Endothelial cell of umbilical vein (primary cell): ENCODE measurements around the gene CCN2. TPM values are rescaled to one million over a fixed set of nuclear protein-coding genes. Genes with fewer than 3 reads are reported as not detected.

Source experiments
- BruUV-seq: library from RNA; stranded (reverse); fragments of 400-500 nt; replicated peaks from 2 replicates; lab custom pipeline; 2021; lab: Mats Ljungman, UMichigan
- CTCF ChIA-PET: fragments of 300-600, 350-600 bp; sonication (Branson Sonifier 250); formaldehyde crosslinking; loops from one replicate; lab custom pipeline; 2021; ENCODE audit warnings: antibody characterized with exemption, inconsistent platforms; lab: Charles Lee
- POLR2A ChIA-PET: fragments of 300-600, 350-600 bp; sonication (Branson Sonifier 250); formaldehyde crosslinking; loops from one replicate; lab custom pipeline; 2021; ENCODE audit warnings: antibody characterized with exemption, inconsistent platforms; lab: Charles Lee
- DNase-seq: peaks from one replicate; pipeline ENCODE4 v3.0.0-alpha.2; 2011; ENCODE audit warnings: low read depth, low spot score
- FAIRE-seq: peaks from 2 replicates; lab custom pipeline; 2011; peaks lifted over from hg19 to GRCh38; lab: Jason Lieb, UNC
- H2AFZ ChIP-seq: 2 replicates; pipeline ENCODE4 v1.6.0; 2012; ENCODE audit warnings: low read depth, low read length, control low read depth, inconsistent platforms
- H3K27ac ChIP-seq: 2 replicates; pipeline ENCODE4 v1.5.1; 2011; ENCODE audit warnings: low read depth, mild to moderate bottlenecking, control low read depth, low read length, moderate library complexity; ENCODE audit not compliant: insufficient read depth
- H3K27me3 ChIP-seq, 2 experiments: 2 replicates each; pipeline versions ENCODE4 v1.6.0 to v1.6.1; 2011; ENCODE audit warnings: low read length in 2 of 2, mixed read lengths in 1 of 2; ENCODE audit not compliant: control insufficient read depth in 2 of 2, insufficient read depth in 2 of 2
- H3K36me3 ChIP-seq, 2 experiments: 2 replicates in 1 of 2; 3 replicates in 1 of 2; pipeline ENCODE4 v1.5.1; 2011; ENCODE audit warnings: low read length in 2 of 2, mild to moderate bottlenecking in 1 of 2, moderate library complexity in 1 of 2; ENCODE audit not compliant: control insufficient read depth in 2 of 2, insufficient read depth in 2 of 2; ENCODE audit errors: extremely low read depth in 1 of 2
- H3K4me1 ChIP-seq: 3 replicates; pipeline ENCODE4 v1.5.1; 2011; ENCODE audit warnings: mild to moderate bottlenecking, low read length; ENCODE audit not compliant: control insufficient read depth, insufficient read depth; ENCODE audit errors: extremely low read depth
- H3K4me2 ChIP-seq: 2 replicates; pipeline ENCODE4 v1.6.1; 2011; ENCODE audit warnings: low read length, control low read depth, mixed read lengths; ENCODE audit not compliant: insufficient read depth
- H3K4me3 ChIP-seq, 3 experiments: fragments of 200-600 bp in 1 of 3; sonication (generic), shearing (Covaris generic) in 1 of 3; replicated peaks in 1 of 3; 2 replicates each; pipeline ENCODE4 v1.5.1; 2011 to 2016; ENCODE audit warnings: control low read depth in 3 of 3, low read length in 3 of 3, mild to moderate bottlenecking in 2 of 3, inconsistent platforms in 1 of 3, low read depth in 1 of 3, moderate library complexity in 1 of 3; ENCODE audit not compliant: insufficient read depth in 1 of 3
- H3K79me2 ChIP-seq: 2 replicates; pipeline ENCODE4 v1.6.0; 2012; ENCODE audit warnings: low read length, inconsistent platforms; ENCODE audit not compliant: control insufficient read depth, insufficient read depth
- H3K9ac ChIP-seq: replicated peaks from 2 replicates; pipeline ENCODE3; 2011; ENCODE audit warnings: low read length, control low read depth; ENCODE audit not compliant: insufficient read depth; ENCODE audit errors: extremely low read depth
- H3K9me1 ChIP-seq: replicated peaks from 3 replicates; pipeline ENCODE4 v1.6.0; 2011; ENCODE audit warnings: mild to moderate bottlenecking, low read length; ENCODE audit not compliant: control insufficient read depth, insufficient read depth; ENCODE audit errors: extremely low read depth
- H3K9me3 ChIP-seq: replicated peaks from 2 replicates; pipeline ENCODE4 v1.5.1; 2012; ENCODE audit warnings: low read length, inconsistent platforms; ENCODE audit not compliant: control insufficient read depth, insufficient read depth
- H4K20me1 ChIP-seq: replicated peaks from 2 replicates; pipeline ENCODE3; 2011; ENCODE audit warnings: mild to moderate bottlenecking, low read length; ENCODE audit not compliant: control insufficient read depth, insufficient read depth; ENCODE audit errors: extremely low read depth
- EZH2 ChIP-seq: IDR thresholded peaks from 2 replicates; pipeline ENCODE4 v1.6.1; 2012; ENCODE audit warnings: borderline replicate concordance, low read depth, mild to moderate bottlenecking, moderate library complexity, low read length, inconsistent platforms; ENCODE audit not compliant: severe bottlenecking
- FOS ChIP-seq: IDR thresholded peaks from 2 replicates; pipeline ENCODE4 v1.6.1; 2011; ENCODE audit warnings: mild to moderate bottlenecking, low read length, moderate library complexity, borderline replicate concordance; ENCODE audit not compliant: insufficient read depth
- JUN ChIP-seq: IDR thresholded peaks from 2 replicates; pipeline ENCODE4 v1.6.1; 2011; ENCODE audit warnings: borderline replicate concordance, low read depth; ENCODE audit not compliant: insufficient read length, insufficient read depth
- MYC ChIP-seq: IDR thresholded peaks from one replicate; pipeline ENCODE4 v1.6.1; 2011; ENCODE audit warnings: mild to moderate bottlenecking, low read depth, low read length
- POLR2A ChIP-seq: IDR thresholded peaks from 2 replicates; pipeline ENCODE4 v1.6.1; 2012; ENCODE audit warnings: low read depth, mild to moderate bottlenecking, control low read depth, low read length
- POLR2AphosphoS5 ChIP-seq: IDR thresholded peaks from 2 replicates; pipeline ENCODE4 v1.6.1; 2012; ENCODE audit warnings: low read depth, mild to moderate bottlenecking, control low read depth, low read length, moderate library complexity; ENCODE audit not compliant: insufficient read depth
- dilution Hi-C: fragments of 300-500 bp; cut with MboI; formaldehyde crosslinking; loops from one replicate; pipeline ENCODE4 v1.15.0; 2019; ENCODE audit warnings: low sequenced_read_pairs; ENCODE audit not compliant: extremely low pct_ligation_motif_present
- intact Hi-C: fragments of 100-400 bp; cut with micrococcal nuclease; formaldehyde crosslinking; loops from one replicate; pipeline ENCODE4 v1.10.0; 2022
- polyA plus RNA-seq, 4 experiments: library from polyadenylated mRNA; depleted of rRNA in 3 of 4; stranded (reverse) in 3 of 4; unstranded in 1 of 4; fragments of >200 nt; gene quantifications; 2 replicates each; pipeline versions ENCODE4 v1.2.1 to v1.2.3, GENCODE V29; 2011 to 2012; ENCODE audit warnings: missing spikeins in 1 of 4
- total RNA-seq: library from RNA; stranded (reverse); gene quantifications from 2 replicates; pipeline ENCODE4 v1.2.3, GENCODE V29; 2021
- TF ChIP-seq, protein P1 (sequence below), 2 donors: IDR thresholded peaks; 1 replicate in 1 of 2; 2 replicates in 1 of 2; pipeline ENCODE4 v1.5.1; 2011; ENCODE audit warnings: low read length in 2 of 2, mild to moderate bottlenecking in 2 of 2, moderate library complexity in 2 of 2, control low read depth in 1 of 2, inconsistent platforms in 1 of 2, low read depth in 1 of 2; ENCODE audit not compliant: insufficient read depth in 1 of 2; ENCODE audit errors: extremely low read depth in 1 of 2

CCN2 gene
- total and polyA plus RNA-seq, 2 donors (not counting 3 experiments of a cell fraction or from before 2014, with no cell fraction given): 1,926 to 2,488 TPM

DNA sequence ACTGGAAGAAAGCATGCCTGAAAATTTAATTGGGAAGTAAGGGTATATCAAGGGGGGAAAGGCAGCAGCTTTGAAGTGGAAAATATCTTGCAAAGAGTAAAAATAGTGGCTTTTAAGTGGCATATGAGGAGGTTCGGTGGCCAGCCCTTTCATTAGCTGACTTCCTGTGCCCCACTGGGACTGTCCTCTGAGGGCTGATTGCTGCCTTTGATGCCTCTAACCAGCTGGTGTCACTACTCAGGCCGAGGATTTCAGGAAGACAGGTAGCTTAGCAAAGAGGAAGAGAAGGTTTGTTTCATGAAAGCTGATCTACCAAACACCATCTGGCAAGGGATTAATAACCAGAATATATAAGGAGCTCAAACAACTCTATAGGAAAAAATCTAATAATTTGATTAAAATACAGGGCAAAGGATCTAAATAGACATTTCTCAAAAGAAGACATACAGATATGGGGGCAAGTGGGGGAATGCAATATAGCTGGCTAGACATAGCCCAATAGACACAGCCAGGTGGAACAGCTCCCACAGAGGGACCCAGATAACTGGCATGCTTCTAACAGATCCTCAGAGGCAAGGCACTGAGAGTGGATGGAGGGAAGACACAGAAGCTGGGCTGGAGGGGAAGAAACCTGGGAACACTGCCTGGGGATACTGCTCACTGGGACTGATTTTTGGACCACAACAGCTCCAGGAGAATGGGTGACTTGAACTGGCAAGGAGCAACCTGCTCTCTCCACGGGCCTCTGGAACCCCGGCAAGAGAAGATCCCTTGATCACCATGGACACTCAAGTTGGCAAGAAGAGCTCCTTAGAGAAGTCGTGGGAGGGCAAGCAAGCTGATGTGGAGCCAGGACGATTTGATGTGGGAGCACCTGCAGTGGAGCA, 33.2 kb downstream of the CCN2 start:
- ChIA-PET POLR2A (no interaction called here), CTCF (interaction anchor here (0.6 to 5.7 kb wide), 10 partner anchors 7 to 383 kb away, joined by 3 to 66 read pairs (median 6); no protein-coding TSS in a partner anchor)
- no peak overlapping the region for H3K4me2 ChIP-seq
- no peaks in the 10 kb centered on the region for H3K36me3 ChIP-seq
- H3K9me1 ChIP-seq: no peaks in the 10 kb centered on the region
- intact Hi-C loops: no loop called here
- no peak overlapping the region for H3K9ac ChIP-seq
- no peak overlapping the region for H3K4me3 ChIP-seq
- no peaks in the 10 kb centered on the region for H3K9me3 ChIP-seq
- no peak overlapping the region for H3K27ac ChIP-seq
- H3K79me2 ChIP-seq: no peaks in the 10 kb centered on the region
- dilution Hi-C loops: no loop called here
- no peaks in the 10 kb centered on the region for H4K20me1 ChIP-seq
- no peak overlapping the region for H2AFZ ChIP-seq
- TF ChIP-seq POLR2AphosphoS5: no peak
- no peak for TF ChIP-seq EZH2
- no peak for TF ChIP-seq MYC
- TF ChIP-seq, protein P1, sequence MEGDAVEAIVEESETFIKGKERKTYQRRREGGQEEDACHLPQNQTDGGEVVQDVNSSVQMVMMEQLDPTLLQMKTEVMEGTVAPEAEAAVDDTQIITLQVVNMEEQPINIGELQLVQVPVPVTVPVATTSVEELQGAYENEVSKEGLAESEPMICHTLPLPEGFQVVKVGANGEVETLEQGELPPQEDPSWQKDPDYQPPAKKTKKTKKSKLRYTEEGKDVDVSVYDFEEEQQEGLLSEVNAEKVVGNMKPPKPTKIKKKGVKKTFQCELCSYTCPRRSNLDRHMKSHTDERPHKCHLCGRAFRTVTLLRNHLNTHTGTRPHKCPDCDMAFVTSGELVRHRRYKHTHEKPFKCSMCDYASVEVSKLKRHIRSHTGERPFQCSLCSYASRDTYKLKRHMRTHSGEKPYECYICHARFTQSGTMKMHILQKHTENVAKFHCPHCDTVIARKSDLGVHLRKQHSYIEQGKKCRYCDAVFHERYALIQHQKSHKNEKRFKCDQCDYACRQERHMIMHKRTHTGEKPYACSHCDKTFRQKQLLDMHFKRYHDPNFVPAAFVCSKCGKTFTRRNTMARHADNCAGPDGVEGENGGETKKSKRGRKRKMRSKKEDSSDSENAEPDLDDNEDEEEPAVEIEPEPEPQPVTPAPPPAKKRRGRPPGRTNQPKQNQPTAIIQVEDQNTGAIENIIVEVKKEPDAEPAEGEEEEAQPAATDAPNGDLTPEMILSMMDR (IDR thresholded peaks at IDR 0.05; ENCODE audit: extremely low read depth in 1 of 2, insufficient read depth in 1 of 2, low read depth in 1 of 2, low read length in 2 of 2): no peak
- no peak for TF ChIP-seq FOS
- no peak for TF ChIP-seq POLR2A
- no peak for TF ChIP-seq JUN
- DNase-seq (no peak), FAIRE-seq (no peak)
- peaks cover 2% of the 10 kb centered on the region for H3K4me1 ChIP-seq
- no peaks in the 10 kb centered on the region for H3K27me3 ChIP-seq
- BruUV-seq: no TSS peak
